ENCODE measurements around the gene SKA1.
"Not testable (repeated sequence)": the region's sequence is repeated elsewhere in the genome, so short reads cannot be mapped to it uniquely, and the experiment has no call there.

The SKA1 gene

DNA sequence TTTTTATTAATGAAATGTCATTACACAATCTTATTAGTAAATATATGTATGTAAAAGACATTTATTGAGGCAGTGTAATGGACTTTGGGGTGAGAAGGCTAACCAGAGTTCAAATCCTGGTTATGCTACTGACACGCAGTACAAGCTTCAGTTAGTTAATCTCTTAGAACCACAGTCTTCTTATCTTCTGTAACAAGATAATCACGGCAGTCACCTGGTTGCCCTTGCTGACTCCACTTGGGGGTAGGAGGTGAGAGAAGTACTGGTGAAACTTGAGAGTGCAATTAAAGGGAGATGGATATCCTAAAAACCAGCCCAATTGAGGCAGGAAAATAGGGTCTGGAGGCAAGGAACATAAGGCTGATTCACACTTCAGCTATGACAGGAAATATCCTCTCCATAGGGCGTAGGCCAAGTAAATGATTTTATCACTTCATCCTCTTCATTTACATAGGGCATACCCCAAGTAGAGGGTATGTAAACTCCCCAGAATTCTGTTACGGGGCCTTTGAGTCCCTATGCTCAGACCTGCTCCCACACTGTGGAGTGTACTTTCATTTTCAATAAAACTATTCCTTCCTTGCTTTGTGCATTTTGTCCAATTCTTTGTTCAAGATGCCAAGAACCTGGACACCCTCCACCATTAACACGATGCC, 21.3 kb downstream of the SKA1 start:
- peaks cover 18% of the 10 kb centered on the region for H3K36me3 ChIP-seq (ENCODE audit: insufficient read depth, low read depth, low read length)
- H3K9me3 ChIP-seq (ENCODE audit: insufficient read depth, low read depth, low read length), result no peaks in the 10 kb centered on the region
- H3K27ac ChIP-seq (ENCODE audit: low read length), result no peak overlapping the region
- no peak overlapping the region for H3K9ac ChIP-seq (ENCODE audit: low read depth, low read length)
- H3K27me3 ChIP-seq (ENCODE audit: insufficient read depth, low read length), result peaks cover 38% of the 10 kb centered on the region
- H3K4me3 ChIP-seq (ENCODE audit: low read length), result no peak overlapping the region
- H3K4me1 ChIP-seq (ENCODE audit: insufficient read depth, low read length), result peaks cover 36% of the 10 kb centered on the region; the same call in 1 of the 2 replicates

- Histone ChIP-seq H3K27ac (ENCODE audit: low read length) (no peak overlapping the region), H3K4me1 (ENCODE audit: insufficient read depth, low read length) (peaks cover 41% of the 10 kb centered on the region; the same call in 1 of the 2 replicates), H3K4me3 (ENCODE audit: low read length) (no peak overlapping the region), H3K9me3 (ENCODE audit: insufficient read depth, low read depth, low read length) (no peaks in the 10 kb centered on the region), H3K9ac (ENCODE audit: low read depth, low read length) (no peak overlapping the region), H3K27me3 (ENCODE audit: insufficient read depth, low read length) (peaks cover 47% of the 10 kb centered on the region), H3K36me3 (ENCODE audit: insufficient read depth, low read depth, low read length) (peaks cover 9% of the 10 kb centered on the region; the same call in 1 of the 2 replicates)
These were observed 22.2 kb downstream of the SKA1 start for GRCh38 chr18:50397023-50397422.

DNA sequence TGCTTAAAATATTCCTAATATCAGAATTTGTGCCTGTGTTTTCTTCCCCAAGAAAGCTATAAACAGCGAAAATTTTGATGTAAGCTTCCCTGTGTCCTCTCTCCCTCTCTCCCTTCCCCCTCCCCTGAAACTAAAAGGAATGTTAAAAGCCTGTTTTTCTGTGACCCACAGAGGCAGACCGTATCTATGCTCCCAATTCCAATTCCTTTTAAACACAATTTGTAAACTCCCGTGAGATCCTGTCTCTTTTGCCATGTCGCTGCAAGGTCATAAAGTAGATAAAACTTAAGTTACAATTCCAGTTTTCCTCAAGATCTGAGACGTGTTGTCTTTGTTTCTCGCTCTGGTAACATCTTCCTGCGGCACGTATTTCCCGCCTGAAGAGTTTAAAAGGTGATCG, 23.3 kb downstream of the SKA1 start:
- peak overlapping the region; percentile 63; the same call in 1 of the 2 replicates for H3K9ac ChIP-seq (ENCODE audit: low read depth, low read length)
- peaks cover 41% of the 10 kb centered on the region; the same call in 1 of the 2 replicates for H3K4me1 ChIP-seq (ENCODE audit: insufficient read depth, low read length)
- H3K4me3 ChIP-seq (ENCODE audit: low read length), result peak overlapping the region; percentile 64
- no peaks in the 10 kb centered on the region for H3K9me3 ChIP-seq (ENCODE audit: insufficient read depth, low read depth, low read length)
- no peak overlapping the region for H3K27ac ChIP-seq (ENCODE audit: low read length)
- peaks cover 58% of the 10 kb centered on the region for H3K27me3 ChIP-seq (ENCODE audit: insufficient read depth, low read length)
- peaks cover 5% of the 10 kb centered on the region; the same call in 1 of the 2 replicates for H3K36me3 ChIP-seq (ENCODE audit: insufficient read depth, low read depth, low read length)

GRCh38 chr18:50398947-50399346, 24.1 kb downstream of the SKA1 start:
- H3K9ac ChIP-seq (ENCODE audit: low read depth, low read length), result no peak overlapping the region
- peak overlapping the region; percentile 64 for H3K4me3 ChIP-seq (ENCODE audit: low read length)
- H3K4me1 ChIP-seq (ENCODE audit: insufficient read depth, low read length), result peaks cover 41% of the 10 kb centered on the region; the same call in 1 of the 2 replicates
- H3K27ac ChIP-seq (ENCODE audit: low read length), result no peak overlapping the region
- peaks cover 2% of the 10 kb centered on the region; the same call in 1 of the 2 replicates for H3K36me3 ChIP-seq (ENCODE audit: insufficient read depth, low read depth, low read length)
- no peaks in the 10 kb centered on the region for H3K9me3 ChIP-seq (ENCODE audit: insufficient read depth, low read depth, low read length)
- peaks cover 67% of the 10 kb centered on the region for H3K27me3 ChIP-seq (ENCODE audit: insufficient read depth, low read length)

- Histone ChIP-seq H3K9me3 (ENCODE audit: insufficient read depth, low read depth, low read length) (no peaks in the 10 kb centered on the region), H3K27ac (ENCODE audit: low read length) (no peak overlapping the region), H3K4me1 (ENCODE audit: insufficient read depth, low read length) (peaks cover 41% of the 10 kb centered on the region; the same call in 1 of the 2 replicates), H3K4me3 (ENCODE audit: low read length) (no peak overlapping the region), H3K36me3 (ENCODE audit: insufficient read depth, low read depth, low read length) (no peaks in the 10 kb centered on the region), H3K27me3 (ENCODE audit: insufficient read depth, low read length) (peaks cover 71% of the 10 kb centered on the region), H3K9ac (ENCODE audit: low read depth, low read length) (no peak overlapping the region)
These were observed 24.7 kb downstream of the SKA1 start for GRCh38 chr18:50399582-50399981.

GRCh38 chr18:50400438-50400837, 25.6 kb downstream of the SKA1 start:
- Histone ChIP-seq H3K4me3 (ENCODE audit: low read length) (peak overlapping the region; percentile 33; the same call in 1 of the 2 replicates), H3K4me1 (ENCODE audit: insufficient read depth, low read length) (peaks cover 45% of the 10 kb centered on the region; the same call in 1 of the 2 replicates), H3K27me3 (ENCODE audit: insufficient read depth, low read length) (peaks cover 80% of the 10 kb centered on the region)
- not testable (repeated sequence) for H3K9me3 ChIP-seq (ENCODE audit: insufficient read depth, low read depth, low read length); H3K27ac ChIP-seq (ENCODE audit: low read length); H3K9ac ChIP-seq (ENCODE audit: low read depth, low read length); H3K36me3 ChIP-seq (ENCODE audit: insufficient read depth, low read depth, low read length)

- H3K9me3 ChIP-seq (ENCODE audit: insufficient read depth, low read depth, low read length), result no peaks in the 10 kb centered on the region
- H3K4me3 ChIP-seq (ENCODE audit: low read length), result peak overlapping the region; percentile 33
- H3K36me3 ChIP-seq (ENCODE audit: insufficient read depth, low read depth, low read length), result no peaks in the 10 kb centered on the region
- peaks cover 53% of the 10 kb centered on the region; the same call in 1 of the 2 replicates for H3K4me1 ChIP-seq (ENCODE audit: insufficient read depth, low read length)
- H3K9ac ChIP-seq (ENCODE audit: low read depth, low read length), result no peak overlapping the region
- H3K27ac ChIP-seq (ENCODE audit: low read length), result no peak overlapping the region
- H3K27me3 ChIP-seq (ENCODE audit: insufficient read depth, low read length), result peaks cover 85% of the 10 kb centered on the region
These were observed 26.4 kb downstream of the SKA1 start for GRCh38 chr18:50401295-50401694.

GRCh38 chr18:50401888-50402287, 27.0 kb downstream of the SKA1 start:
- peak overlapping the region; percentile 33; the same call in 1 of the 2 replicates for H3K4me3 ChIP-seq (ENCODE audit: low read length)
- no peak overlapping the region for H3K9ac ChIP-seq (ENCODE audit: low read depth, low read length)
- H3K27ac ChIP-seq (ENCODE audit: low read length), result no peak overlapping the region
- H3K36me3 ChIP-seq (ENCODE audit: insufficient read depth, low read depth, low read length), result no peaks in the 10 kb centered on the region
- H3K4me1 ChIP-seq (ENCODE audit: insufficient read depth, low read length), result peaks cover 58% of the 10 kb centered on the region
- H3K9me3 ChIP-seq (ENCODE audit: insufficient read depth, low read depth, low read length), result no peaks in the 10 kb centered on the region
- peaks cover 91% of the 10 kb centered on the region for H3K27me3 ChIP-seq (ENCODE audit: insufficient read depth, low read length)

- not testable (repeated sequence) for H3K9me3 ChIP-seq (ENCODE audit: insufficient read depth, low read depth, low read length); H3K27ac ChIP-seq (ENCODE audit: low read length); H3K9ac ChIP-seq (ENCODE audit: low read depth, low read length); H3K36me3 ChIP-seq (ENCODE audit: insufficient read depth, low read depth, low read length); H3K4me3 ChIP-seq (ENCODE audit: low read length)
- H3K4me1 ChIP-seq (ENCODE audit: insufficient read depth, low read length), result peaks cover 52% of the 10 kb centered on the region
- peaks cover 76% of the 10 kb centered on the region for H3K27me3 ChIP-seq (ENCODE audit: insufficient read depth, low read length)
These were observed 30.1 kb downstream of the SKA1 start for GRCh38 chr18:50404752-50405581.

GRCh38 chr18:50405582-50406271, 30.9 kb downstream of the SKA1 start:
- no peak overlapping the region for H3K9ac ChIP-seq (ENCODE audit: low read depth, low read length)
- no peak overlapping the region for H3K4me3 ChIP-seq (ENCODE audit: low read length)
- peaks cover 68% of the 10 kb centered on the region for H3K27me3 ChIP-seq (ENCODE audit: insufficient read depth, low read length)
- no peaks in the 10 kb centered on the region for H3K9me3 ChIP-seq (ENCODE audit: insufficient read depth, low read depth, low read length)
- no peaks in the 10 kb centered on the region for H3K36me3 ChIP-seq (ENCODE audit: insufficient read depth, low read depth, low read length)
- no peak overlapping the region for H3K27ac ChIP-seq (ENCODE audit: low read length)
- H3K4me1 ChIP-seq (ENCODE audit: insufficient read depth, low read length), result peaks cover 46% of the 10 kb centered on the region

GRCh38 chr18:50409236-50409635, 34.4 kb downstream of the SKA1 start:
- Histone ChIP-seq H3K9me3 (ENCODE audit: insufficient read depth, low read depth, low read length) (no peaks in the 10 kb centered on the region), H3K36me3 (ENCODE audit: insufficient read depth, low read depth, low read length) (no peaks in the 10 kb centered on the region), H3K9ac (ENCODE audit: low read depth, low read length) (no peak overlapping the region), H3K4me1 (ENCODE audit: insufficient read depth, low read length) (peaks cover 37% of the 10 kb centered on the region), H3K27me3 (ENCODE audit: insufficient read depth, low read length) (peaks cover 35% of the 10 kb centered on the region), H3K27ac (ENCODE audit: low read length) (no peak overlapping the region), H3K4me3 (ENCODE audit: low read length) (no peak overlapping the region)
